ENCODE results near the gene SMTNL1. TPM values are rescaled to one million over a fixed set of nuclear protein-coding genes. Genes with fewer than 3 reads are reported as not detected.

SMTNL1 gene
- total and polyA plus RNA-seq, 9 of the 15 experiments (the other 6 are each of a cell fraction or from before 2014, with no cell fraction given): not detected

GRCh38 chr11:57567515-57568329 is 30.3 kb downstream of the SMTNL1 start, which contains the start of gene UBE2L6 (continued):
- TF ChIP-seq SFPQ (IDR thresholded peaks at IDR 0.05; ENCODE audit: low read depth, low read length) (no peak), ELF1 (tag; IDR thresholded peaks at IDR 0.05) (no peak), C11orf30 (IDR thresholded peaks at IDR 0.05; ENCODE audit: low read depth) (no peak), KDM1A (IDR thresholded peaks at IDR 0.05) (no peak), MLLT1 (IDR thresholded peaks at IDR 0.05) (peak in 1 of 2 experiments; percentile 39; a peak in 1 of 4 replicates), MCM7 (IDR thresholded peaks at IDR 0.05) (no peak), PTTG1 (tag; IDR thresholded peaks at IDR 0.05; ENCODE audit: low read depth) (no peak), LCOR (CRISPR knock-in tag; IDR thresholded peaks at IDR 0.05) (no peak; the same call in 1 of the 2 replicates), CBX1 (IDR thresholded peaks at IDR 0.05; ENCODE audit: low read depth) (0 out of 2 replicates have a peak, but pooled peaks have one; percentile 51), SNRNP70 (optimal IDR thresholded peaks at IDR 0.05; ENCODE audit: low read depth, low read length) (no peak), SIX5 (IDR thresholded peaks at IDR 0.05; ENCODE audit: borderline replicate concordance in 1 of 2, insufficient read depth in 1 of 2, low read depth in 1 of 2, low read length in 2 of 2) (no peak), RBM17 (IDR thresholded peaks at IDR 0.05; ENCODE audit: borderline replicate concordance, low read depth, low read length) (no peak), ZBTB2 (IDR thresholded peaks at IDR 0.05) (no peak), MYBL2 (IDR thresholded peaks at IDR 0.05; ENCODE audit: low read depth) (no peak), MYBL2 (CRISPR knock-in tag; IDR thresholded peaks at IDR 0.05; ENCODE audit: borderline replicate concordance) (no peak), ZNF699 (CRISPR knock-in tag; IDR thresholded peaks at IDR 0.05; ENCODE audit: insufficient replicate concordance) (no peak), PHB (CRISPR knock-in tag; IDR thresholded peaks at IDR 0.05) (no peak), ZNF445 (CRISPR knock-in tag; IDR thresholded peaks at IDR 0.05; ENCODE audit: low read depth) (no peak), RBM25 (IDR thresholded peaks at IDR 0.05; ENCODE audit: low read depth, low read length, severe bottlenecking) (peak; percentile 22), TFAM (CRISPR knock-in tag; conservative IDR thresholded peaks at IDR 0.05) (no peak), CBFB (CRISPR knock-in tag; IDR thresholded peaks at IDR 0.05) (no peak), ZNF785 (CRISPR knock-in tag; IDR thresholded peaks at IDR 0.05) (no peak), ATF7 (IDR thresholded peaks at IDR 0.05) (no peak; the same call in none of the 2 replicates), TARDBP (IDR thresholded peaks at IDR 0.05) (peak; percentile 45; the same call in 1 of the 2 replicates)

Data from K562 (cell line).